ENCODE data around the gene SGSH.

GRCh38 chr17:80228477-80228876 is 8.3 kb upstream of the SGSH start:
- TF ChIP-seq CTCF (IDR thresholded peaks at IDR 0.05; ENCODE audit: insufficient read depth, low read depth, low read length) (no peak), EZH2 (IDR thresholded peaks at IDR 0.05; ENCODE audit: insufficient read depth, low read length) (no peak)
